HFFc6 (cell line): ENCODE measurements around the gene NR3C2. TPM values are rescaled to one million over a fixed set of nuclear protein-coding genes. Genes with fewer than 3 reads are reported as not detected.

ENCODE experiments used
- DNase-seq: peaks from one replicate; pipeline ENCODE4 v3.0.0-alpha.2; 2018
- H3K27ac Mint-ChIP-seq: 2 replicates; pipeline ENCODE4 v1.8.0; 2020; ENCODE audit warnings: mild to moderate bottlenecking, mixed read lengths
- H3K27me3 Mint-ChIP-seq: 2 replicates; pipeline ENCODE4 v1.8.0; 2021; ENCODE audit warnings: mild to moderate bottlenecking, moderate library complexity, mixed read lengths; ENCODE audit not compliant: insufficient read depth
- H3K36me3 Mint-ChIP-seq: 2 replicates; pipeline ENCODE4 v1.8.0; 2021; ENCODE audit warnings: low read depth, mixed read lengths
- H3K4me1 Mint-ChIP-seq: 2 replicates; pipeline ENCODE4 v1.8.0; 2020; ENCODE audit warnings: low read depth, mixed read lengths
- H3K4me3 Mint-ChIP-seq: 2 replicates; pipeline ENCODE4 v1.8.0; 2020; ENCODE audit warnings: mild to moderate bottlenecking, moderate library complexity, mixed read lengths
- H3K9me3 Mint-ChIP-seq: 2 replicates; pipeline ENCODE4 v1.8.0; 2020; ENCODE audit warnings: mild to moderate bottlenecking, mixed read lengths
- total RNA-seq, 6 experiments: library from RNA; stranded (reverse); fragmentation: NEBNext Ultra II Directional; extraction: Animal tissue kit (Norgen Biotek cat#: 25700); gene quantifications; 2 replicates in 1 of 6; 3 replicates in 5 of 6; pipeline ENCODE4 v1.2.3, GENCODE V29; 2021
- TF ChIP-seq, protein P1 (sequence below): fragments of 200-600 bp; sonication (generic); IDR thresholded peaks from 2 replicates; pipeline ENCODE4 v1.5.0; 2021; ENCODE audit warnings: antibody characterized with exemption, mild to moderate bottlenecking

The NR3C2 gene
- total RNA-seq, 6 experiments from 2014 or later: 0.07 to 0.26 (median 0.11) TPM

DNA sequence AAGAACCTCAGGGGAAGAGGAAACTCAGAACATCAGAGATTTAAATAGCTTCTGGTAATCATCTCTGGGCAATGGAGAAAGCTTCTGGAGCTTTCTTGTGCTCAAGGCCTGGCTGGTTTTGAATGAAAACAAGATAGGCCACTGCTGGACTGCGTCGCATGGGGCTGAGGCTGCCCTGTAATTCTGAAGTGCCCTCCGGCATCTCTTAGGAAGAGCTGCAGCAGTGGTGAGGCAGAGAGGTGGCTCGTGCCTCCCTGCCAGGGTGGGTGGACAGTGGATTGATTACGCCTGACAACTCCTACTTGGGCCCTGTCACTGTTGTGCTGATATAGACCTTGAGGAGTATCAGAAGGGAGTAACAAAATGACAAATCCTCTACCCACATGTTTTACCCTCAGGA, 279.7 kb downstream of the NR3C2 start:
- no peaks in the 10 kb centered on the region for H3K9me3 Mint-ChIP-seq
- H3K27ac Mint-ChIP-seq: no peak overlapping the region
- TF ChIP-seq, protein P1, sequence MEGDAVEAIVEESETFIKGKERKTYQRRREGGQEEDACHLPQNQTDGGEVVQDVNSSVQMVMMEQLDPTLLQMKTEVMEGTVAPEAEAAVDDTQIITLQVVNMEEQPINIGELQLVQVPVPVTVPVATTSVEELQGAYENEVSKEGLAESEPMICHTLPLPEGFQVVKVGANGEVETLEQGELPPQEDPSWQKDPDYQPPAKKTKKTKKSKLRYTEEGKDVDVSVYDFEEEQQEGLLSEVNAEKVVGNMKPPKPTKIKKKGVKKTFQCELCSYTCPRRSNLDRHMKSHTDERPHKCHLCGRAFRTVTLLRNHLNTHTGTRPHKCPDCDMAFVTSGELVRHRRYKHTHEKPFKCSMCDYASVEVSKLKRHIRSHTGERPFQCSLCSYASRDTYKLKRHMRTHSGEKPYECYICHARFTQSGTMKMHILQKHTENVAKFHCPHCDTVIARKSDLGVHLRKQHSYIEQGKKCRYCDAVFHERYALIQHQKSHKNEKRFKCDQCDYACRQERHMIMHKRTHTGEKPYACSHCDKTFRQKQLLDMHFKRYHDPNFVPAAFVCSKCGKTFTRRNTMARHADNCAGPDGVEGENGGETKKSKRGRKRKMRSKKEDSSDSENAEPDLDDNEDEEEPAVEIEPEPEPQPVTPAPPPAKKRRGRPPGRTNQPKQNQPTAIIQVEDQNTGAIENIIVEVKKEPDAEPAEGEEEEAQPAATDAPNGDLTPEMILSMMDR: no peak
- H3K4me1 Mint-ChIP-seq: peaks cover 8% of the 10 kb centered on the region; the same call in 1 of the 2 replicates
- DNase-seq: no peak
- no peak overlapping the region for H3K4me3 Mint-ChIP-seq
- H3K27me3 Mint-ChIP-seq: no peaks in the 10 kb centered on the region
- H3K36me3 Mint-ChIP-seq: no peaks in the 10 kb centered on the region

DNA sequence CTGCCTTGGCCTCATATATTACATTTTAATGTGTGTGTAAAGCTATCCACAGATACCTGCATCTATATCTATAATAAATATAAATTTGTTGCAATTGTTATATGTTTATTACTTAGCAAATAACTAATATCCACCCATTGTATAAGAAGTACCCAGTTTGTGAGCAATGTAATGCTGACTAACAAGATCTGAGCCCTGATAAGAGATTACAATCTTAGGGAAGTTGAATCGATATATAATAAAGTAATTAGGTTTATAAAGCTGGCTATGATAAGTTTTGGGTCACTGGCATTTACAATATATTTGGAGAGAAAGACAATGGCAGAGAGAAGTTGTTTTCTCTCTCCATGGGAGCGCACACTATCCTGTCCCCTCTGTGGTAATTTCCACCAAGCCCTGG, 280.6 kb downstream of the NR3C2 start:
- H3K4me1 Mint-ChIP-seq: peaks cover 8% of the 10 kb centered on the region; the same call in 1 of the 2 replicates
- no peaks in the 10 kb centered on the region for H3K36me3 Mint-ChIP-seq
- no peak overlapping the region for H3K27ac Mint-ChIP-seq
- H3K27me3 Mint-ChIP-seq: no peaks in the 10 kb centered on the region
- H3K9me3 Mint-ChIP-seq: no peaks in the 10 kb centered on the region
- TF ChIP-seq, protein P1: no peak
- H3K4me3 Mint-ChIP-seq: no peak overlapping the region
- no peak for DNase-seq

DNA sequence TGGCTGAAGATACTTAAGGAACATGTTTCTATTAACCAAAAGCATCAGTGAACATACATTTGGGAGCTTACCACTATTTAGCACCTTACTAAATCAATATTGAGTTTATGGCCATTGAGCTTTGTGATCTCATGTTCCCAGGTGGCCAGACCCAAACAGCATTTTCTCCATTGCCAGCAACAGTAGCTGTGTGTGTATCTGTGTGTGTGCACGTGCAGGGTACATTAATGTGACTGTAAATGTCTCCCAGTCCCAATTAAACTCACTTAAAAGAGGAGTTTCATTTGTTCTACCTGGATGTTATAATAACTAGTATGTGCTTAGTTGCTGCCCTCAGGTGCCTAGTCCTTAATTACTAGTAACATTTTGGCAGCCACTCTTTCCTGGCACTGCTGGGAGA, 282.4 kb downstream of the NR3C2 start:
- TF ChIP-seq, protein P1: no peak
- Mint-ChIP-seq H3K27ac (no peak overlapping the region), H3K36me3 (no peaks in the 10 kb centered on the region), H3K4me3 (no peak overlapping the region), H3K4me1 (no peaks in the 10 kb centered on the region), H3K9me3 (no peaks in the 10 kb centered on the region), H3K27me3 (no peaks in the 10 kb centered on the region)
- no peak for DNase-seq

DNA sequence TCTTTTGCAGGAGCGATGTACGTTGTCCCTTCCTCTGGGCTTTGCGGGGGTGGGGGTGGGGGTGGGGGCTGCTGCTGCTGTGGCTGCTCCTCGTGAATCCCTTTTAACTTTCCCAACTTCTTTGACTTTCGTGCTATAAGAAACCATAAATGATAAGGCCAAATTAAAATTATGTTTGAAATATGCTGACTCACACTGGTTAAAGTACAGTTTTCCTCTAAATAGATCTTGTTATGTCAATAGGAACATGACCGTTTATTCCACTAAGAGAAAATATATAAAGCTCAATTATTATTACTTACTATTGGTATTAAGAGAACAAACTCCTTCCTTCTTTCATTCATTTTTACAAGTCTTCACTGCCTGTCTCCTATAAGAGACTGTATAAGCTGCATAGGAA, 287.4 kb downstream of the NR3C2 start:
- Mint-ChIP-seq H3K4me1 (no peaks in the 10 kb centered on the region), H3K27me3 (no peaks in the 10 kb centered on the region; the same call in 1 of the 2 replicates), H3K4me3 (no peak overlapping the region), H3K36me3 (no peaks in the 10 kb centered on the region), H3K9me3 (no peaks in the 10 kb centered on the region), H3K27ac (no peak overlapping the region)
- TF ChIP-seq, protein P1: no peak
- no peak for DNase-seq

DNA sequence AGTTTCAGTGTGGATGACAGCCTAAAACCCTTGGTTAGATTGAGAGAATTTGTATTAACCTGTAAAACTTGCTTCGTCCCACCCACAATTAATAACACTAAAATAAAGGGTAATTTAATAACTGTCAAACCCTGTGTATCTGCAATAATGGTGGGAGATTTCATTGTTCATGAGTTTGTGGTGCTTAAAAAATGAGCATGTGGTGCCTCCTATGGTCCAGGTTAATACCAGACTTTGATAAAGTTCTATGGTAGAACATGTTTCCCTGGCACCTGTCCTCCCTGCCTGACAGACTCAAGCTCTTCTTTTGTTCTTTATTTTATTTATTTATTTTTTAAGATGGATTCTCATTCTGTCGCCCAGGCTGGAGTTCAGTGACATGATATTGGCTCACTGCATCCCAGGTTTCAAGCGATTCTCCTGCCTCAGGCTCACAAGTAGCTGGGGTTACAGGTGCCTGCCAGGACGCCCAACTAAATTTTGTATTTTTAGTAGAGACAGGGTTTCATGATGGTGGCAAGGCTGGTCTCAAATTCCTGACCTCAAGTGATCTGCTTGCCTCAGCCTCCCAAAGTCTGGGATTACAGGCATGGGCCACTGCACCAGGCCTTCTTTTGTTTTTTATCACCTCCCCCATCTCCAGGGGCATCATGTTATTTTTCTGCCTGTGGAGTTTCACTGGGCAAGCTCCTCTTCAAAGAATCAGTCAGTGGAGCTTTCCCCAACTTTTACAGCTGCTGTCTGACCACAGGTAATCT, 289.2 kb downstream of the NR3C2 start:
- TF ChIP-seq, protein P1: no peak
- H3K27ac Mint-ChIP-seq: no peak overlapping the region
- H3K4me3 Mint-ChIP-seq: no peak overlapping the region
- no peaks in the 10 kb centered on the region for H3K4me1 Mint-ChIP-seq
- H3K9me3 Mint-ChIP-seq: no peaks in the 10 kb centered on the region
- H3K27me3 Mint-ChIP-seq: no peaks in the 10 kb centered on the region; the same call in 1 of the 2 replicates
- no peak for DNase-seq
- H3K36me3 Mint-ChIP-seq: no peaks in the 10 kb centered on the region
